HG03521 (cell line): Measurements from ENCODE around the gene ODF4.
"Not testable (repeated sequence)": the region's sequence is repeated elsewhere in the genome, so short reads cannot be mapped to it uniquely, and the experiment has no call there.

Experiments
- ATAC-seq: cut with Tn5 transposase; IDR thresholded peaks from one replicate; pipeline ENCODE4 v1.9.1; 2021; ENCODE audit warnings: mild to moderate bottlenecking, moderate library complexity; ENCODE audit not compliant: unreplicated experiment

ODF4 gene

GRCh38 chr17:8324923-8325322 is 14.7 kb upstream of the ODF4 start:
- ATAC-seq, result no peak

- ATAC-seq, result no peak
These were observed 12.9 kb upstream of the ODF4 start for GRCh38 chr17:8326511-8327302.

- ATAC-seq, result no peak
These were observed 12.4 kb upstream of the ODF4 start for GRCh38 chr17:8327303-8327649.

- no peak for ATAC-seq
These were observed 7.5 kb upstream of the ODF4 start for GRCh38 chr17:8332128-8332527.

GRCh38 chr17:8332688-8333087 is 7.0 kb upstream of the ODF4 start:
- no peak for ATAC-seq

- no peak for ATAC-seq
These were observed 6.4 kb upstream of the ODF4 start for GRCh38 chr17:8333281-8333680.

GRCh38 chr17:8337802-8338752 is 1.6 kb upstream of the ODF4 start:
- ATAC-seq, result no peak

- no peak for ATAC-seq
These were observed 893 bp upstream of the ODF4 start for GRCh38 chr17:8338753-8339140.

- no peak for ATAC-seq
These were observed 1.8 kb downstream of the ODF4 start for GRCh38 chr17:8341456-8341855.

- ATAC-seq, result no peak
These were observed 5.5 kb downstream of the ODF4 start for GRCh38 chr17:8345052-8345690.

- no peak for ATAC-seq
These were observed 6.5 kb downstream of the ODF4 start for GRCh38 chr17:8345951-8346665.

- not testable (repeated sequence) for ATAC-seq
These were observed 7.4 kb downstream of the ODF4 start for GRCh38 chr17:8347001-8347400.

- no peak for ATAC-seq
These were observed 10.7 kb downstream of the ODF4 start for GRCh38 chr17:8350339-8350738.

GRCh38 chr17:8353736-8354135 is 14.1 kb downstream of the ODF4 start:
- no peak for ATAC-seq

- ATAC-seq, result no peak
These were observed 14.6 kb downstream of the ODF4 start for GRCh38 chr17:8354236-8354635.

- ATAC-seq, result no peak
These were observed 18.3 kb downstream of the ODF4 start for GRCh38 chr17:8357910-8358309.

- ATAC-seq, result no peak
These were observed 20.1 kb downstream of the ODF4 start for GRCh38 chr17:8359769-8360168.

- ATAC-seq, result no peak
These were observed 20.6 kb downstream of the ODF4 start for GRCh38 chr17:8360260-8360659.

- ATAC-seq, result no peak
These were observed 21.1 kb downstream of the ODF4 start for GRCh38 chr17:8360751-8361150.

- ATAC-seq, result no peak
These were observed 23.2 kb downstream of the ODF4 start for GRCh38 chr17:8362651-8363332.
